Stimulated activated CD4-positive, alpha-beta T cell treated with anti-CD3 and anti-CD28 coated beads, Interleukin-4, amount 100 ng/mL, for 4 hours (primary cell): ENCODE data around the gene MIEN1.
A peak's percentile ranks its signal among the peaks of the same experiment; 100 is the strongest.
"Not testable (repeated sequence)": the region's sequence is repeated elsewhere in the genome, so short reads cannot be mapped to it uniquely, and the experiment has no call there.

Experiments used
- DNase-seq, 2 experiments: peaks; one replicate each; pipeline ENCODE4 v3.0.0-alpha.2; 2020

Gene MIEN1

GRCh38 chr17:39730095-39730921 is at the start of gene MIEN1:
Gene MIEN1, minus strand, starts transcription at chr17:39730532. Its CDS starts 37 bp downstream, at chr17:39730495.
- peak; percentile 85 to 96 for DNase-seq

- no peak for DNase-seq
Observed at GRCh38 chr17:39777534-39778365, 47.4 kb upstream of the MIEN1 start.

DNA sequence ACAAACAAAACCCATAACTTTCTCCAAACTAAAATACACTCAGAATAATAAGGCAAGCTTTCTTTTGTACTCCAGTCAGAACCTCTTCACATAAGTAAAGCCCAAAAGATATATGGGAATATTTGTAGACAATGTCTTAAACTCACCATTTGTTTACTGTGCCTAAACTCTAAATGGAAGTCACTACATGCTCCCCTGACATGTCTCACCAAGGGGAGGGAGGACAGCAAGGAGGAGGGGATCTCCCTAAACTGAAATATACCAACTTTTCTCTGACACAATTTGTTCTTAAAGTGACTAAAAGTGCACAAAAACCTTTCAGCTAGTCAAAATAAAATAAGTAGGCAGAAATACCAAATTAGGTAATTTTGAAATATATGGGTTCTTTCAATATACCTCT is 45.9 kb upstream of the MIEN1 start:
- no peak for DNase-seq

DNA sequence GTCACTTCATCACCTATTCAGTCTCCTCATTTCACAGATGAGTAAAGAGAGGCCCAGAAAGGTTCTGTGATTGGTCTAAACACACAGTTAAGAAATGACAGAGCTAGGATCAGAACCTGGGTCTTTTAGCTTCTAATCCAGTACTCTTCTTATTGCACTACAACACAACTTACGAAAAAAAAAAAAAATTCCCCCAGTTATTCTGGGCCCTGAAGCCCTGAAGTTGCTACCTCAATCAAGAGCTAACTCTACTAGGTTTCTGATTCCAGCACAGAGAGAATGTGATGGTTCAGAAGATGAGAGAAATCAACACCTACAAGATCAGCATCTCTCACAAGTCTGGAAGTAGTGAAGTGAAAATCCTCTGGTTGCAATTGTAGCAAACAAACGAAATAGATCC is 44.7 kb upstream of the MIEN1 start:
- DNase-seq = no peak

- DNase-seq = no peak
Observed at GRCh38 chr17:39774047-39774446, 43.7 kb upstream of the MIEN1 start.

- no peak for DNase-seq
Observed at GRCh38 chr17:39772987-39773934, 42.9 kb upstream of the MIEN1 start.

DNA sequence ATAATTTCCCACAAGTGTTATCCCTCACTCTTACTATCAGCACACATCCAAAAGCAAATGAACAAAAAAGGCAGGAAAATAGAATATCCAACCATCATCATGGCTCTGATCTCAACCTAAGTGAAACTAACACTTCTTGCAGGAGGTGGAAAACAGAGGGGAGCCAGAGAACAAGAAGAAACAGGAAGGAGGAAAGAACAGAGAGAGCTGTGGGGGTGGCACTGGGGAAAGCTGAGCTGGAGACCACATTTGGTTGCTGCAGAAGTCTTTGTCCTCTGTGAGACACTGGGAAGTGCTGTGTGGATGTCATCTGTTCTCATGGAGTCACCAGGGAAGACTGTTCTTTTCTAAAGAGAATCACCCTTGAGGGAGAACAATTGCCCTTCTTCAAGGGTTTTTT is 42.1 kb upstream of the MIEN1 start:
- DNase-seq = no peak

DNA sequence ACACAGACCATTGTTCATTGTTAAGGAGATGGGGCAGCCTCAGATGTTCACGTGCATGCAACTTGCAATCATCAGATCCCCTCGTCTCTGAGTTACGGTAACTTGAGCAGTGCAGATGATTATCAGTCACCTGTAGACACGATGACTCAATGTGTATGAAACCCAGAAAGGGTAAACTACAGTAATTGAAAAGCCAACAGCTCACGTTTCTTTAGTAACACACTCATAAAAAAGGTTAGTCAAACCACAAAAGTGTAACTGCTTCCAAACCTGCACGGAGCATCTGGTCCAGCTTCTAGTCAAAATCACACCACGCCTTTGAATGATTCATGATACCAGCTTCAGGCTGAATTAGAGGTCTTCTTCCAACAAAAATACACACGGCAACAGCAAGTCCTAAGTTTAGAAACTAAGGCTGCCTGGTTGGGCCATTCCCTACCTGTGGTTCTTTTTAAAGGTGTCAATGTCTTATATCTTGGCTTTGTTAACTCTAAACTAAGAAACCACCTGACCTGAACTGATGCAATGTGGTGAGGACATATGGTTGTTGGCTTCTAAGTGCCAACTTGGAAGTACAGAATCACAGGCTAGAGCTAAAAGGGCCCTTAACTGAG is 39.7 kb upstream of the MIEN1 start:
- DNase-seq = peak; percentile 28 to 76

GRCh38 chr17:39767147-39767546 is 36.8 kb upstream of the MIEN1 start:
- DNase-seq = no peak

GRCh38 chr17:39765766-39766165 is 35.4 kb upstream of the MIEN1 start:
- DNase-seq = no peak

GRCh38 chr17:39765175-39765574 is 34.8 kb upstream of the MIEN1 start:
- DNase-seq = no peak

DNA sequence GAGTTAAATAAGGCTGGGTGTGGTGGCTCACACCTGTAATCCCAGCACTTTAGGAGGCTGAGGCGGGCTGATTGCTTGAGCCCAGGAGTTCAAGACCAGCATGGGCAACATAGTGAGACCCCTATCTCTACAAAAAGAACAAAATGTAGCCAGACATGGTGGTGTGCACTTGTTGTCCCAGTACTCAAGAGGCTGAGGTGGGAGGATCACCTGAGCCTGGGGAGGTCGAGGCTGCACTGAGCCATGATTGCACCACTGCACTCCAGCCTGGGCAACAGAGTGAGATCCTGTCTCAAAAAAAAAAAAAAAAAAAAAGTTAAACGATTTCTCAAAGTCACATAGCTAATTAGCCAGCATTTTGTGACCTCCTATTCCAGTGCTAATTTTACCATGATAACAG is 33.8 kb upstream of the MIEN1 start:
- not testable (repeated sequence) for DNase-seq

DNA sequence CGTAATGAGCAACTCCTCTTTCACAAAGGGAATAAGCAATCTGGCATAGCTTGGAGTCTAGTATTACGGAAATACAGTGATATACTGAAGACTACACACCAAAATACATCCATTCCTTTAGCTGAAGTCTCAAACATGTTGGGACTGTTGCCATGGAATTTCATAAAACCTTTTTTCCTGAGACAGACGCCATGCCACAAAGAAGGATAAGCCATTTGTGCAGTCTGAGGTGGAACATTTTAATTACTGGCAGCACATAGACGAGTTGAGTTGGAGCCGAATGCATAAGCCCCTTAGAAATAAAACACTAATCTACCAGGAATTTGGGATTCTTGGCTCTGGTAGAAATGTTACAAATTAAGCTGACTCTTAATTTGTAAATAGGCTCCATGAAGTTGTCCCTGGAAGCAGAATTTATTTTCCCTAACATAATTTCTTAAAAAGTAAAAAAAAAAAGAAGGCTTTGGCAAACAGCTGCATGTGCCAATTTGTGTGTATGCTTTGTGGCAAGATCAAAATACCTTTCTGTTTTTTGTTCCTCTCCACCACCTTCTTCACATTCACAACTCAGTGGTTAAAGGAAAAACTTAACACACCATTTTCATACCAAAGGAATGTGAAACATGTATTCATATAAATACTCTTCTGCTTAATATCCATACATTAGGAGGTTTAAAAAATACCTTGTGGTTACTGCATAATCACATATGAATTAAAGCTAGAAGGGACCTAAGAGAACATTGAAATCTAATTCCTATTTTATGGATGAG is 32.9 kb upstream of the MIEN1 start:
- DNase-seq = no peak

- DNase-seq = no peak
Observed at GRCh38 chr17:39761861-39762496, 31.6 kb upstream of the MIEN1 start.

DNA sequence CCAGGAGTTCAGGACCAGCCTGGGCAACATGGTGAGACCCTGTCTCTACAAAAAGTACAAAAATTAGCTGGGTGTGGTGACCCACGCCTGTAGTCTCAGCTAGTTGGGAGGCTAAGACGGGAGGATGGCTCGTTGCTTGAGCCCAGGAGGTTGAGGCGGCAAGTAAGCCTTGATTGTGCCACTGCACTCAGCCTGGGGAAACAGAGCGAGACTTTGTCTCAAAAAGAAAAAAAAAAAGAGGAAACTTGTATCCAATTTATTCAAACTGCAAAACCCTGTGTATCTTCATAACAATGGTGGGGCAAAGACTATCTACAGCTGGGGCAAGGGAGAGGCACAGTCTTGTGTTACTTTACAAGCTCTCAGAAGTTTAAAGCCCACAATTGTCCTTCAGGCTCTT is 28.9 kb upstream of the MIEN1 start:
- DNase-seq = no peak

DNA sequence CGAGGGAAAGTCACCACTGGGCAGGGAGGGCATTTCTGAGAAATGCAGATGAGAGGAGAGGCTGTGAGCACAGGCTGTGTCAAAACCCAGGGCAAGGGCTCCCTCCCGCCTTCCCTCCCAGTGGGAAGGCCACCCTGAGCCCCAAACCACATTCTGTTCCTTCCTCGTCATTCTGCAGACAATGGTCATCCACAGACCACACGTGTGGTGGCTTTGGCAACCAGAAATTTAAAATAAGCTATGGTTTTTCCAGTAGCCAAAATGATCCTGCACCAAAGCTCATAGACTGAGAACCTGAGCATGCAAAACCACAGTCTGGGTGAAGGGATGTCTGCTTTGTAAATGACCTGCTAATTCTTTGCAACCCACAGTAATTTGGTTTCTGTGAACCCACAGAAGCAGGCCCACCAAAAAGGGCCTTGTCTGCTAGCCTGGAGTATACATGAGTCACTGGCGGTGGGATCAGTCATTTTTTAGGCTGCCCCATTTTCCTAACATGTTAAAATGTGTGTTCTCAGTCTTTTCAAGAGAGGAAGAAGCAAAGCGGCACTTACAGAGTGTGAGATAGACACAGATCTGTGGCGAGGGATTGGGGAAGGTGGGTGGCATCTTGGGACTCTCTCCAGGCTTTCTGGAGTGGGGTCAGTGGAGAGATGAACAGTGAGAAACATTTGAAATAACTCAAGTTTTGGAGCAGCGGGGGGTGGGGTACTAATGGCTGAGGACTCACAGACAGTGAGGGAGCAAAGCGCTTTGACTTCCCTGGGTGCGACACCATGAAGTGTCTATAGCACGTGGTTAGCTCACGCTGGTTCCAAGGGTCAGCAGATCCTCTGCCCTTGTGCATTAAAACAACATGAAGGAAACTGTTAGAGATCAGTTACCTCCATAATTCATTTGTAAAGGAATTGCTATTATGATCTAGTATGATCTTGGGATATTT is 27.9 kb upstream of the MIEN1 start:
- peak in 1 of 2 experiments; percentile 53 for DNase-seq

- DNase-seq = no peak
Observed at GRCh38 chr17:39757176-39757662, 26.9 kb upstream of the MIEN1 start.

- no peak for DNase-seq
Observed at GRCh38 chr17:39756380-39757079, 26.2 kb upstream of the MIEN1 start.
